ENCODE data around the gene NSD1. TPM values are rescaled to one million over a fixed set of nuclear protein-coding genes. Genes with fewer than 3 reads are reported as not detected.
A peak's percentile ranks its signal among the peaks of the same experiment; 100 is the strongest.

NSD1 gene
- total and polyA plus RNA-seq, 2 of the 8 experiments (the other 6 are each of a cell fraction or from before 2014, with no cell fraction given), result 22.8 to 168 TPM

GRCh38 chr5:177105691-177106476 lies 27.7 kb upstream of the NSD1 start:
- H3K27ac ChIP-seq (ENCODE audit: low read depth, low read length), result no peak overlapping the region
- H3K18ac ChIP-seq (ENCODE audit: extremely low read depth, low read length), result no peak overlapping the region; the same call in none of the 2 replicates
- H4K5ac ChIP-seq (ENCODE audit: insufficient read length, low read depth, low read length), result no peak overlapping the region
- no peak overlapping the region for H2AK5ac ChIP-seq (ENCODE audit: low read depth, low read length)
- H2BK20ac ChIP-seq (ENCODE audit: low read length), result no peak overlapping the region
- WGBS, 2 experiments (ENCODE audit: extremely low coverage in 1 of 2, insufficient coverage in 1 of 2, insufficient read length in 1 of 2, insufficient replicate concordance in 2 of 2, low coverage in 1 of 2, low lambda C conversion rate in 2 of 2, missing lambda C conversion rate in 1 of 2), result 83% methylated on average over 24 of the region's 24 CpGs; no CpG with 5 or more reads in 1 of the 2 experiments
- DNase-seq (ENCODE audit: low read depth in 1 of 2, low spot score in 2 of 2) (no peak), FAIRE-seq (no peak)
- H3K9ac ChIP-seq (replicated peaks in 1 of 4; ENCODE audit: extremely low read depth in 1 of 4, low read depth in 3 of 4, low read length in 3 of 4), result no peak overlapping the region
- H2BK5ac ChIP-seq (ENCODE audit: low read depth, low read length), result no peak overlapping the region
- H3K23ac ChIP-seq (ENCODE audit: insufficient read length), result no peak overlapping the region
- no peak overlapping the region for H4K91ac ChIP-seq (replicated peaks; ENCODE audit: insufficient read length, low read length)
- no peaks in the 10 kb centered on the region for H4K20me1 ChIP-seq (replicated peaks in 1 of 2; ENCODE audit: control insufficient read depth in 1 of 2, insufficient read depth in 2 of 2, low read length in 2 of 2)
- H3K36me3 ChIP-seq (ENCODE audit: control insufficient read depth in 2 of 4, insufficient read depth in 4 of 4, low read length in 3 of 4), result no peaks in the 10 kb centered on the region
- POLR2A ChIA-PET (ENCODE audit: partially characterized antibody), result interaction anchor here (1.3 kb wide), 2 partner anchors 8 to 28 kb away, joined by 3 to 5 read pairs; partner anchors contain the start of gene NSD1
- no peak overlapping the region for H3K56ac ChIP-seq (replicated peaks; ENCODE audit: insufficient read length, low read depth, low read length)
- H2BK15ac ChIP-seq (ENCODE audit: low read length), result 0 out of 2 replicates have a peak overlapping the region, but pooled peaks have one; percentile 88
- peaks cover 0 to 9% (median 0%) of the 10 kb centered on the region in 4 experiments; a peak in 3 of 7 replicates for H3K4me1 ChIP-seq (replicated peaks in 1 of 4; ENCODE audit: control insufficient read depth in 3 of 4, insufficient read depth in 4 of 4, low read length in 3 of 4)
- CTCF ChIA-PET (ENCODE audit: partially characterized antibody), result interaction anchor here (1.1 to 11.0 kb wide), 5 partner anchors 8 to 445 kb away, joined by 3 to 161 read pairs (median 5); partner anchors contain the start of gene FGFR4
- peak overlapping the region; percentile 57; the same call in 1 of the 2 replicates for H4K8ac ChIP-seq (ENCODE audit: extremely low read depth, insufficient read depth, low read length)
- no peaks in the 10 kb centered on the region for H3K27me3 ChIP-seq (replicated peaks in 1 of 4; ENCODE audit: control insufficient read depth in 3 of 4, extremely low read depth in 1 of 4, insufficient read depth in 3 of 4, low read length in 3 of 4)
- H3K4me3 ChIP-seq (ENCODE audit: extremely low read depth in 1 of 4, insufficient read depth in 2 of 4, low read depth in 3 of 4, low read length in 4 of 4), result no peak overlapping the region
- H2BK120ac ChIP-seq (replicated peaks; ENCODE audit: low read depth, low read length), result no peak overlapping the region
- no peaks in the 10 kb centered on the region for H3K9me3 ChIP-seq (ENCODE audit: insufficient read depth in 2 of 2, low read depth in 1 of 2, low read length in 1 of 2)
- H3K4ac ChIP-seq (replicated peaks; ENCODE audit: insufficient read length, low read depth, low read length), result no peak overlapping the region
- H3K79me2 ChIP-seq (ENCODE audit: control insufficient read depth in 1 of 2, insufficient read depth in 2 of 2, low read length in 2 of 2), result no peaks in the 10 kb centered on the region
- H3K14ac ChIP-seq (ENCODE audit: insufficient read length), result no peak overlapping the region
- no peak overlapping the region; a peak in 1 of 4 replicates for H3K4me2 ChIP-seq (ENCODE audit: insufficient read depth in 1 of 2, low read depth in 2 of 2, low read length in 2 of 2)
- 0 out of 4 replicates have a peak, but pooled peaks of 1 of the 2 experiments have one; percentile 3 for TF ChIP-seq RAD21 (IDR thresholded peaks at IDR 0.05 in 1 of 2, conservative IDR thresholded peaks at IDR 0.05 in 1 of 2; ENCODE audit: low read depth in 2 of 2, low read length in 2 of 2)
- no peak for TF ChIP-seq CHD1 (IDR thresholded peaks at IDR 0.05; ENCODE audit: low read depth, low read length)
- H3K23me2 ChIP-seq (ENCODE audit: low read depth, low read length), result no peaks in the 10 kb centered on the region
- no peaks in the 10 kb centered on the region for H3K79me1 ChIP-seq (ENCODE audit: low read depth, low read length)
- peak overlapping the region; percentile 60; the same call in 1 of the 2 replicates for H2BK12ac ChIP-seq (ENCODE audit: low read depth, low read length)
- 0 out of 2 replicates have a peak overlapping the region, but pooled peaks have one; percentile 12 for H2AFZ ChIP-seq (ENCODE audit: low read length)
